Activated CD8-positive, alpha-beta T cell treated with anti-CD3 and anti-CD28 coated beads for 36 hours (primary cell): ENCODE measurements around the gene KIAA0753. TPM values are rescaled to one million over a fixed set of nuclear protein-coding genes. Genes with fewer than 3 reads are reported as not detected.
A peak's percentile ranks its signal among the peaks of the same experiment; 100 is the strongest.

Experiments
- ATAC-seq: fragments of 200-7000 bp; cut with Tn5 transposase; one replicate; pipeline ENCODE4 v1.10.0; 2021; ENCODE audit warnings: mild to moderate bottlenecking, moderate library complexity
- CTCF ChIA-PET: fragments of 350-600 bp; sonication (Branson Sonifier 250); formaldehyde crosslinking; loops from one replicate; lab custom pipeline; 2021; ENCODE audit warnings: antibody characterized with exemption; lab: Charles Lee
- POLR2A ChIA-PET: fragments of 350-600 bp; sonication (Branson Sonifier 250); formaldehyde crosslinking; loops from one replicate; lab custom pipeline; 2021; ENCODE audit warnings: antibody characterized with exemption; lab: Charles Lee
- DNase-seq: peaks from one replicate; pipeline ENCODE4 v3.0.0-alpha.2; 2020
- H3K27ac Mint-ChIP-seq: one replicate; pipeline ENCODE4 v1.8.0; 2021; ENCODE audit warnings: mild to moderate bottlenecking, mixed read lengths
- H3K27me3 Mint-ChIP-seq: one replicate; pipeline ENCODE4 v1.8.0; 2021; ENCODE audit warnings: mixed read lengths
- H3K36me3 Mint-ChIP-seq: one replicate; pipeline ENCODE4 v1.8.0; 2021; ENCODE audit warnings: low read depth, mixed read lengths
- H3K4me1 Mint-ChIP-seq: one replicate; pipeline ENCODE4 v1.8.0; 2021; ENCODE audit warnings: low read depth, mixed read lengths
- H3K4me3 Mint-ChIP-seq: one replicate; pipeline ENCODE4 v1.8.0; 2021; ENCODE audit warnings: mild to moderate bottlenecking, moderate library complexity, mixed read lengths
- H3K9me3 Mint-ChIP-seq: one replicate; pipeline ENCODE4 v1.8.0; 2021; ENCODE audit warnings: mixed read lengths
- CTCF ChIP-seq: fragments of 200-600 bp; IDR thresholded peaks from one replicate; pipeline ENCODE4 v1.8.0; 2022; ENCODE audit warnings: antibody characterized with exemption, mild to moderate bottlenecking
- intact Hi-C: fragments of 100-400 bp; cut with micrococcal nuclease; formaldehyde crosslinking; loops from one replicate; pipeline ENCODE4 v1.10.0; 2022
- total RNA-seq, 2 experiments: library from RNA; stranded (reverse); gene quantifications; one replicate each; pipeline ENCODE4 v1.2.3, GENCODE V29; 2021

KIAA0753 gene
- total RNA-seq, 2 experiments from 2014 or later = 16.5 to 17.3 TPM

- ATAC-seq = peak; percentile 24
- no peak for TF ChIP-seq CTCF
- H3K36me3 Mint-ChIP-seq = peaks cover 56% of the 10 kb centered on the region
- peaks cover 5% of the 10 kb centered on the region for H3K4me1 Mint-ChIP-seq
- peak overlapping the region; percentile 17 for H3K27ac Mint-ChIP-seq
- H3K4me3 Mint-ChIP-seq = no peak overlapping the region
- POLR2A ChIA-PET = no interaction called here
- intact Hi-C loops = no loop called here
- CTCF ChIA-PET = no interaction called here
- no peak for DNase-seq
- H3K9me3 Mint-ChIP-seq = no peaks in the 10 kb centered on the region
- H3K27me3 Mint-ChIP-seq = no peaks in the 10 kb centered on the region
Measured at GRCh38 chr17:6592173-6592572, 48.3 kb downstream of the KIAA0753 start.

GRCh38 chr17:6591599-6592158 is 48.8 kb downstream of the KIAA0753 start:
- CTCF ChIA-PET = no interaction called here
- no peak for TF ChIP-seq CTCF
- H3K27ac Mint-ChIP-seq = peak overlapping the region; percentile 17
- H3K4me3 Mint-ChIP-seq = no peak overlapping the region
- no peak for DNase-seq
- POLR2A ChIA-PET = no interaction called here
- peaks cover 5% of the 10 kb centered on the region for H3K4me1 Mint-ChIP-seq
- ATAC-seq = no peak
- intact Hi-C loops = no loop called here
- H3K9me3 Mint-ChIP-seq = no peaks in the 10 kb centered on the region
- H3K27me3 Mint-ChIP-seq = no peaks in the 10 kb centered on the region
- peaks cover 58% of the 10 kb centered on the region for H3K36me3 Mint-ChIP-seq

- Mint-ChIP-seq H3K27ac (no peak overlapping the region), H3K4me3 (no peak overlapping the region), H3K4me1 (peaks cover 5% of the 10 kb centered on the region), H3K9me3 (peaks cover 5% of the 10 kb centered on the region), H3K36me3 (peaks cover 67% of the 10 kb centered on the region), H3K27me3 (no peaks in the 10 kb centered on the region)
- intact Hi-C loops = no loop called here
- ChIA-PET POLR2A (no interaction called here), CTCF (interaction anchor here (1.1 kb wide), 1 partner anchor 117 kb away, joined by 3 read pairs; no protein-coding TSS in a partner anchor)
- no peak for ATAC-seq
- no peak for DNase-seq
- TF ChIP-seq CTCF = no peak
Measured at GRCh38 chr17:6589266-6589946, 51.1 kb downstream of the KIAA0753 start.

GRCh38 chr17:6588165-6588564 is 52.3 kb downstream of the KIAA0753 start:
- H3K4me1 Mint-ChIP-seq = peaks cover 5% of the 10 kb centered on the region
- ChIA-PET CTCF (interaction anchor here (1.1 to 2.0 kb wide), 2 partner anchors 11 to 116 kb away, joined by 3 to 5 read pairs; no protein-coding TSS in a partner anchor), POLR2A (no interaction called here)
- no peak for DNase-seq
- no peak overlapping the region for H3K4me3 Mint-ChIP-seq
- H3K27ac Mint-ChIP-seq = no peak overlapping the region
- peaks cover 5% of the 10 kb centered on the region for H3K9me3 Mint-ChIP-seq
- intact Hi-C loops = no loop called here
- ATAC-seq = no peak
- TF ChIP-seq CTCF = no peak
- H3K27me3 Mint-ChIP-seq = no peaks in the 10 kb centered on the region
- peaks cover 72% of the 10 kb centered on the region for H3K36me3 Mint-ChIP-seq

- DNase-seq = no peak
- Mint-ChIP-seq H3K4me3 (no peak overlapping the region), H3K9me3 (peaks cover 5% of the 10 kb centered on the region), H3K36me3 (peaks cover 74% of the 10 kb centered on the region), H3K4me1 (peaks cover 5% of the 10 kb centered on the region), H3K27ac (no peak overlapping the region), H3K27me3 (no peaks in the 10 kb centered on the region)
- intact Hi-C loops = no loop called here
- ChIA-PET POLR2A (no interaction called here), CTCF (interaction anchor here (2.0 kb wide), 1 partner anchor 12 kb away, joined by 5 read pairs; no protein-coding TSS in a partner anchor)
- no peak for TF ChIP-seq CTCF
- ATAC-seq = no peak
Measured at GRCh38 chr17:6587310-6587709, 53.2 kb downstream of the KIAA0753 start.
